Trophoblast cell (in vitro differentiated cells and primary cell): ENCODE data around the gene WDR48.

Source experiments
- DNase-seq, 2 donors: peaks; one replicate each; pipeline ENCODE4 v3.0.0-alpha.2; 2016
- H2AFZ ChIP-seq: 2 replicates; pipeline ENCODE4 v1.6.1; 2013; ENCODE audit warnings: low read length, moderate library complexity, mild to moderate bottlenecking; ENCODE audit not compliant: insufficient read depth, poor library complexity
- H2AK5ac ChIP-seq: 2 replicates; pipeline ENCODE4 v1.6.1; 2013; ENCODE audit warnings: mild to moderate bottlenecking, low read length
- H2BK120ac ChIP-seq: 2 replicates; pipeline ENCODE4 v1.6.1; 2013; ENCODE audit warnings: low read length, mild to moderate bottlenecking, moderate library complexity; ENCODE audit not compliant: insufficient read depth, poor library complexity
- H2BK12ac ChIP-seq: 2 replicates; pipeline ENCODE4 v1.6.1; 2013; ENCODE audit warnings: mild to moderate bottlenecking, low read length, moderate library complexity
- H2BK5ac ChIP-seq: 2 replicates; pipeline ENCODE4 v1.6.1; 2013; ENCODE audit warnings: low read length, low read depth, moderate library complexity, mild to moderate bottlenecking; ENCODE audit not compliant: poor library complexity
- H3K14ac ChIP-seq: 2 replicates; pipeline ENCODE4 v1.6.1; 2013; ENCODE audit warnings: mild to moderate bottlenecking, low read length
- H3K18ac ChIP-seq: 2 replicates; pipeline ENCODE4 v1.6.1; 2013; ENCODE audit warnings: mild to moderate bottlenecking, low read length
- H3K23ac ChIP-seq: 2 replicates; pipeline ENCODE4 v1.6.1; 2013; ENCODE audit warnings: low read length
- H3K27ac ChIP-seq: 2 replicates; pipeline ENCODE4 v1.5.1; 2013; ENCODE audit warnings: low read depth, mild to moderate bottlenecking, inconsistent platforms, low read length, moderate library complexity
- H3K27me3 ChIP-seq: 2 replicates; pipeline ENCODE4 v1.6.1; 2013; ENCODE audit warnings: inconsistent platforms, mild to moderate bottlenecking, low read length, moderate library complexity; ENCODE audit not compliant: insufficient read depth
- H3K36me3 ChIP-seq, 2 experiments: 1 replicate in 1 of 2; 2 replicates in 1 of 2; pipeline ENCODE4 v1.6.1; 2013; ENCODE audit warnings: low read length in 2 of 2, mild to moderate bottlenecking in 2 of 2, moderate library complexity in 1 of 2; ENCODE audit not compliant: insufficient read depth in 2 of 2, control insufficient read depth in 1 of 2
- H3K4ac ChIP-seq: 2 replicates; pipeline ENCODE4 v1.6.1; 2013; ENCODE audit warnings: low read depth, mild to moderate bottlenecking, low read length, moderate library complexity
- H3K4me1 ChIP-seq, 2 experiments: 1 replicate in 1 of 2; 2 replicates in 1 of 2; pipeline ENCODE4 v1.6.1; 2013; ENCODE audit warnings: low read length in 2 of 2, mild to moderate bottlenecking in 2 of 2, moderate library complexity in 1 of 2; ENCODE audit not compliant: insufficient read depth in 2 of 2, control insufficient read depth in 1 of 2
- H3K4me2 ChIP-seq: 2 replicates; pipeline ENCODE4 v1.6.1; 2013; ENCODE audit warnings: inconsistent platforms, mild to moderate bottlenecking, low read length, moderate library complexity
- H3K4me3 ChIP-seq: 2 replicates; pipeline ENCODE4 v1.5.1; 2013; ENCODE audit warnings: mild to moderate bottlenecking, low read depth, low read length, inconsistent platforms
- H3K79me1 ChIP-seq: one replicate; pipeline ENCODE4 v1.6.1; 2013; ENCODE audit warnings: low read length
- H3K79me2 ChIP-seq: 2 replicates; pipeline ENCODE4 v1.6.1; 2013; ENCODE audit warnings: low read length, mild to moderate bottlenecking; ENCODE audit not compliant: control insufficient read depth, insufficient read depth, poor library complexity
- H3K9ac ChIP-seq: 2 replicates; pipeline ENCODE4 v1.6.1; 2013; ENCODE audit warnings: mild to moderate bottlenecking, low read length
- H3K9me3 ChIP-seq: 2 replicates; pipeline ENCODE4 v1.6.1; 2013; ENCODE audit warnings: low read depth, mild to moderate bottlenecking, control low read depth, inconsistent platforms, low read length; ENCODE audit not compliant: insufficient read depth
- H4K12ac ChIP-seq: 2 replicates; pipeline ENCODE4 v1.6.1; 2013; ENCODE audit warnings: low read depth, mild to moderate bottlenecking, low read length, moderate library complexity
- H4K8ac ChIP-seq: 2 replicates; pipeline ENCODE4 v1.6.1; 2013; ENCODE audit warnings: low read depth, mild to moderate bottlenecking, low read length, moderate library complexity
- H4K91ac ChIP-seq: one replicate; pipeline ENCODE4 v1.6.1; 2013; ENCODE audit warnings: low read depth, mild to moderate bottlenecking, low read length, moderate library complexity
- WGBS: extraction: QIAGEN DNeasy Blood & Tissue Kit; methylation state at CpG from one replicate; pipeline ENCODE4 v1.1.7; 2013; ENCODE audit warnings: missing lambda C conversion rate; ENCODE audit not compliant: insufficient read length, insufficient coverage; ENCODE audit errors: extremely low coverage; 5-methylcytosine and 5-hydroxymethylcytosine counted together

The WDR48 gene

GRCh38 chr3:39121621-39122020 lies 69.8 kb downstream of the WDR48 start:
- H4K12ac ChIP-seq: no peak overlapping the region
- H2BK12ac ChIP-seq: no peak overlapping the region
- no peak overlapping the region for H4K8ac ChIP-seq
- H2AK5ac ChIP-seq: no peak overlapping the region
- no peaks in the 10 kb centered on the region for H3K79me2 ChIP-seq
- H2AFZ ChIP-seq: no peak overlapping the region
- H4K91ac ChIP-seq: no peak overlapping the region
- no peak overlapping the region for H3K27ac ChIP-seq
- no peak overlapping the region for H3K9ac ChIP-seq
- no peak overlapping the region for H3K18ac ChIP-seq
- no peak overlapping the region for H3K4me3 ChIP-seq
- peaks cover 17% of the 10 kb centered on the region in 2 experiments for H3K4me1 ChIP-seq
- H2BK120ac ChIP-seq: no peak overlapping the region
- DNase-seq: no peak
- no peaks in the 10 kb centered on the region for H3K9me3 ChIP-seq
- H2BK5ac ChIP-seq: no peak overlapping the region
- H3K4me2 ChIP-seq: no peak overlapping the region
- WGBS: no CpG with 5 or more reads among the region's 2 CpGs
- no peak overlapping the region for H3K4ac ChIP-seq
- no peak overlapping the region for H3K14ac ChIP-seq
- no peaks in the 10 kb centered on the region for H3K36me3 ChIP-seq
- no peak overlapping the region for H3K23ac ChIP-seq
- H3K79me1 ChIP-seq: peaks cover 9% of the 10 kb centered on the region
- H3K27me3 ChIP-seq: no peaks in the 10 kb centered on the region

DNA sequence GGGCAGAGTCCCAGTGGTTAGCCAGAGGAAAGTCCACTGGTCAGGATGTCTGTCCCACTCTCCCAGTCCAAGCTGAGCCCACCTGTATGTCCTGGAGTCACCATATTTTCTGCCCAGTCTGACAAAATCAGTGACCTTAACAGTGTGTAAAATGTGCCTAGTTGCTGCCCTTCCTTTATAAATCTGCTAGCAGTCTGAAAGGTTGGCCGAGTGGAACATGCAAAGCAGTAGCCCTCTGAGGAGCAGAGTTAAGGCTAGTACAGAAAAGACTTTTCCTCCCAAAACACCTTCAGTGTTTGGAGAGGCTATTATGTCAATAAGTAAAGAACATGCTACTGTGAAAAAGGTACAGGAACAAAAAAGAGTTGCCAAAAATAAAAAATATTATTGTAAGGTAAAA lies 71.0 kb downstream of the WDR48 start:
- Histone ChIP-seq H3K79me1 (peaks cover 16% of the 10 kb centered on the region), H2AFZ (no peak overlapping the region)
- no peak for DNase-seq

GRCh38 chr3:39124876-39125840 lies 73.3 kb downstream of the WDR48 start:
- H2BK5ac ChIP-seq: no peak overlapping the region
- no peak overlapping the region for H3K4ac ChIP-seq
- H3K4me3 ChIP-seq: no peak overlapping the region
- H4K91ac ChIP-seq: no peak overlapping the region
- no CpG with 5 or more reads among the region's 5 CpGs for WGBS
- H2AK5ac ChIP-seq: no peak overlapping the region
- peak overlapping the region; percentile 2 for H3K27ac ChIP-seq
- no peak overlapping the region for H4K12ac ChIP-seq
- H3K79me2 ChIP-seq: no peaks in the 10 kb centered on the region
- peak overlapping the region; percentile 2 for H4K8ac ChIP-seq
- no peak overlapping the region for H3K23ac ChIP-seq
- peaks cover 15 to 18% of the 10 kb centered on the region in 2 experiments for H3K4me1 ChIP-seq
- H2BK120ac ChIP-seq: no peak overlapping the region
- H2AFZ ChIP-seq: no peak overlapping the region
- H3K4me2 ChIP-seq: peak overlapping the region; percentile 19
- no peak overlapping the region for H3K9ac ChIP-seq
- no peaks in the 10 kb centered on the region for H3K9me3 ChIP-seq
- H2BK12ac ChIP-seq: peak overlapping the region; percentile 67
- H3K36me3 ChIP-seq: no peaks in the 10 kb centered on the region
- no peak overlapping the region for H3K18ac ChIP-seq
- H3K14ac ChIP-seq: no peak overlapping the region
- DNase-seq: peak; percentile 80 to 85
- peaks cover 16% of the 10 kb centered on the region for H3K79me1 ChIP-seq
- H3K27me3 ChIP-seq: no peaks in the 10 kb centered on the region

More for the DNA sequence above, 71.0 kb downstream of the WDR48 start:
- Histone ChIP-seq H2BK12ac (no peak overlapping the region), H3K4me3 (no peak overlapping the region), H2BK120ac (no peak overlapping the region), H3K27ac (no peak overlapping the region), H2AK5ac (no peak overlapping the region), H3K18ac (no peak overlapping the region), H3K4ac (no peak overlapping the region), H3K9ac (no peak overlapping the region), H4K91ac (no peak overlapping the region), H3K4me2 (no peak overlapping the region), H4K12ac (no peak overlapping the region), H2BK5ac (no peak overlapping the region), H3K9me3 (no peaks in the 10 kb centered on the region), H3K27me3 (no peaks in the 10 kb centered on the region), H4K8ac (no peak overlapping the region), H3K4me1 (peaks cover 17 to 18% of the 10 kb centered on the region in 2 experiments), H3K36me3 (no peaks in the 10 kb centered on the region), H3K79me2 (no peaks in the 10 kb centered on the region), H3K23ac (no peak overlapping the region), H3K14ac (no peak overlapping the region)
- no CpG with 5 or more reads among the region's 1 CpG for WGBS

GRCh38 chr3:39125841-39126500 lies 74.2 kb downstream of the WDR48 start:
- peak overlapping the region; percentile 19 for H3K4me2 ChIP-seq
- H3K79me2 ChIP-seq: no peaks in the 10 kb centered on the region
- WGBS: no CpG with 5 or more reads among the region's 12 CpGs
- H2BK5ac ChIP-seq: peak overlapping the region; percentile 37
- no peaks in the 10 kb centered on the region for H3K36me3 ChIP-seq
- no peak overlapping the region for H4K8ac ChIP-seq
- no peak overlapping the region for H3K23ac ChIP-seq
- no peaks in the 10 kb centered on the region for H3K27me3 ChIP-seq
- H4K91ac ChIP-seq: peak overlapping the region; percentile 48
- H3K4me3 ChIP-seq: no peak overlapping the region
- no peak overlapping the region for H3K9ac ChIP-seq
- DNase-seq: peak; percentile 46 to 75
- H3K18ac ChIP-seq: peak overlapping the region; percentile 2
- H2AFZ ChIP-seq: no peak overlapping the region
- H2AK5ac ChIP-seq: peak overlapping the region; percentile 2
- H3K79me1 ChIP-seq: peaks cover 16% of the 10 kb centered on the region
- H3K27ac ChIP-seq: peak overlapping the region; percentile 2
- H3K4ac ChIP-seq: no peak overlapping the region
- H3K14ac ChIP-seq: no peak overlapping the region
- H4K12ac ChIP-seq: no peak overlapping the region
- peaks cover 15 to 18% of the 10 kb centered on the region in 2 experiments for H3K4me1 ChIP-seq
- H3K9me3 ChIP-seq: no peaks in the 10 kb centered on the region
- no peak overlapping the region for H2BK12ac ChIP-seq
- H2BK120ac ChIP-seq: peak overlapping the region; percentile 15
